ENCODE measurements around the gene SPP1. TPM values are rescaled to one million over a fixed set of nuclear protein-coding genes. Genes with fewer than 3 reads are reported as not detected.
"Not testable (repeated sequence)": the region's sequence is repeated elsewhere in the genome, so short reads cannot be mapped to it uniquely, and the experiment has no call there.

The SPP1 gene
- not detected for total RNA-seq

GRCh38 chr4:87975466-87975865, at the start of gene SPP1:
TSS of gene SPP1 (plus strand) at chr4:87975714. CDS start at chr4:87976896, 1,182 bp downstream.
- intact Hi-C loops (cut with micrococcal nuclease), result no loop called here
- H3K27me3 Mint-ChIP-seq (ENCODE audit: low read depth), result peaks cover 39% of the 10 kb centered on the region
- CTCF ChIA-PET, result interaction anchor here (0.7 to 3.5 kb wide), 5 partner anchors 13 to 249 kb away, joined by 3 to 23 read pairs (median 5); no protein-coding TSS in a partner anchor

GRCh38 chr4:87926554-87927098, 48.9 kb upstream of the SPP1 start:
- DNase-seq, result no peak
- intact Hi-C loops (cut with micrococcal nuclease), result loop anchor here (1.0 kb wide), 1 partner anchor 12 kb away; no protein-coding TSS in a partner anchor
- peaks cover 12% of the 10 kb centered on the region for H3K27me3 Mint-ChIP-seq (ENCODE audit: low read depth)
- H3K36me3 Mint-ChIP-seq (ENCODE audit: low read depth), result no peaks in the 10 kb centered on the region
- H3K9me3 Mint-ChIP-seq, result no peaks in the 10 kb centered on the region
- H3K4me1 Mint-ChIP-seq (ENCODE audit: low read depth), result no peaks in the 10 kb centered on the region
- H3K27ac Mint-ChIP-seq, result no peak overlapping the region
- no peak overlapping the region for H3K4me3 Mint-ChIP-seq
- CTCF ChIA-PET, result interaction anchor here (0.7 kb wide), 1 partner anchor 77 kb away, joined by 5 read pairs; no protein-coding TSS in a partner anchor

More at GRCh38 chr4:87975466-87975865, at the start of gene SPP1:
- peaks cover 5% of the 10 kb centered on the region for H3K4me1 Mint-ChIP-seq (ENCODE audit: low read depth)
- H3K36me3 Mint-ChIP-seq (ENCODE audit: low read depth), result no peaks in the 10 kb centered on the region
- peak; percentile 9 for DNase-seq
- no peak within 1 kb of the TSS for H3K4me3 Mint-ChIP-seq
- H3K27ac Mint-ChIP-seq, result no peak within 1 kb of the TSS
- H3K9me3 Mint-ChIP-seq, result no peaks in the 10 kb centered on the region

- no peak overlapping the region for H3K27ac Mint-ChIP-seq
- H3K9me3 Mint-ChIP-seq, result peaks cover 3% of the 10 kb centered on the region
- DNase-seq, result no peak
- CTCF ChIA-PET, result no interaction called here
- no peaks in the 10 kb centered on the region for H3K36me3 Mint-ChIP-seq (ENCODE audit: low read depth)
- peaks cover 15% of the 10 kb centered on the region for H3K27me3 Mint-ChIP-seq (ENCODE audit: low read depth)
- no peak overlapping the region for H3K4me3 Mint-ChIP-seq
- intact Hi-C loops (cut with micrococcal nuclease), result no loop called here
- no peaks in the 10 kb centered on the region for H3K4me1 Mint-ChIP-seq (ENCODE audit: low read depth)
Measured at GRCh38 chr4:87930629-87931028, 44.9 kb upstream of the SPP1 start.

GRCh38 chr4:87931932-87932331, 43.6 kb upstream of the SPP1 start:
- H3K9me3 Mint-ChIP-seq, result peaks cover 3% of the 10 kb centered on the region
- no peaks in the 10 kb centered on the region for H3K4me1 Mint-ChIP-seq (ENCODE audit: low read depth)
- CTCF ChIA-PET, result interaction anchor here (0.6 kb wide), 2 partner anchors 47 to 374 kb away, joined by 3 read pairs; no protein-coding TSS in a partner anchor
- peaks cover 12% of the 10 kb centered on the region for H3K27me3 Mint-ChIP-seq (ENCODE audit: low read depth)
- H3K4me3 Mint-ChIP-seq, result no peak overlapping the region
- intact Hi-C loops (cut with micrococcal nuclease), result no loop called here
- no peaks in the 10 kb centered on the region for H3K36me3 Mint-ChIP-seq (ENCODE audit: low read depth)
- no peak for DNase-seq
- H3K27ac Mint-ChIP-seq, result no peak overlapping the region

GRCh38 chr4:87932718-87933141, 42.8 kb upstream of the SPP1 start:
- Mint-ChIP-seq H3K9me3 (peaks cover 3% of the 10 kb centered on the region), H3K36me3 (ENCODE audit: low read depth) (no peaks in the 10 kb centered on the region), H3K27me3 (ENCODE audit: low read depth) (peaks cover 12% of the 10 kb centered on the region), H3K4me3 (no peak overlapping the region), H3K27ac (no peak overlapping the region), H3K4me1 (ENCODE audit: low read depth) (no peaks in the 10 kb centered on the region)
- CTCF ChIA-PET, result interaction anchor here (0.6 kb wide), 1 partner anchor 373 kb away, joined by 3 read pairs; no protein-coding TSS in a partner anchor
- intact Hi-C loops (cut with micrococcal nuclease), result no loop called here
- no peak for DNase-seq

- H3K27me3 Mint-ChIP-seq (ENCODE audit: low read depth), result peaks cover 14% of the 10 kb centered on the region
- DNase-seq, result no peak
- CTCF ChIA-PET, result no interaction called here
- no peaks in the 10 kb centered on the region for H3K36me3 Mint-ChIP-seq (ENCODE audit: low read depth)
- intact Hi-C loops (cut with micrococcal nuclease), result no loop called here
- H3K9me3 Mint-ChIP-seq, result peaks cover 3% of the 10 kb centered on the region
- H3K4me1 Mint-ChIP-seq (ENCODE audit: low read depth), result no peaks in the 10 kb centered on the region
- no peak overlapping the region for H3K4me3 Mint-ChIP-seq
- no peak overlapping the region for H3K27ac Mint-ChIP-seq
Measured at GRCh38 chr4:87933337-87933736, 42.2 kb upstream of the SPP1 start.

- intact Hi-C loops (cut with micrococcal nuclease), result no loop called here
- H3K4me1 Mint-ChIP-seq (ENCODE audit: low read depth), result no peaks in the 10 kb centered on the region
- peaks cover 11% of the 10 kb centered on the region for H3K27me3 Mint-ChIP-seq (ENCODE audit: low read depth)
- no peak for DNase-seq
- no peaks in the 10 kb centered on the region for H3K36me3 Mint-ChIP-seq (ENCODE audit: low read depth)
- no peak overlapping the region for H3K27ac Mint-ChIP-seq
- H3K4me3 Mint-ChIP-seq, result no peak overlapping the region
- H3K9me3 Mint-ChIP-seq, result peaks cover 3% of the 10 kb centered on the region
- CTCF ChIA-PET, result no interaction called here
Measured at GRCh38 chr4:87934157-87934704, 41.3 kb upstream of the SPP1 start.

- Mint-ChIP-seq H3K27me3 (ENCODE audit: low read depth) (peaks cover 11% of the 10 kb centered on the region), H3K4me3 (no peak overlapping the region), H3K27ac (no peak overlapping the region), H3K9me3 (peaks cover 3% of the 10 kb centered on the region), H3K36me3 (ENCODE audit: low read depth) (no peaks in the 10 kb centered on the region), H3K4me1 (ENCODE audit: low read depth) (no peaks in the 10 kb centered on the region)
- CTCF ChIA-PET, result no interaction called here
- DNase-seq, result no peak
- intact Hi-C loops (cut with micrococcal nuclease), result no loop called here
Measured at GRCh38 chr4:87934973-87935372, 40.5 kb upstream of the SPP1 start.

GRCh38 chr4:87935954-87936353, 39.6 kb upstream of the SPP1 start:
- CTCF ChIA-PET; H3K9me3 Mint-ChIP-seq; H3K27me3 Mint-ChIP-seq (ENCODE audit: low read depth); H3K27ac Mint-ChIP-seq; DNase-seq; intact Hi-C loops (cut with micrococcal nuclease); H3K4me3 Mint-ChIP-seq; H3K4me1 Mint-ChIP-seq (ENCODE audit: low read depth); H3K36me3 Mint-ChIP-seq (ENCODE audit: low read depth): not testable (repeated sequence)

GRCh38 chr4:87937523-87937922, 38.0 kb upstream of the SPP1 start:
- no peak overlapping the region for H3K4me3 Mint-ChIP-seq
- no peaks in the 10 kb centered on the region for H3K36me3 Mint-ChIP-seq (ENCODE audit: low read depth)
- no peaks in the 10 kb centered on the region for H3K9me3 Mint-ChIP-seq
- CTCF ChIA-PET, result no interaction called here
- no peak for DNase-seq
- peaks cover 5% of the 10 kb centered on the region for H3K27me3 Mint-ChIP-seq (ENCODE audit: low read depth)
- intact Hi-C loops (cut with micrococcal nuclease), result no loop called here
- no peaks in the 10 kb centered on the region for H3K4me1 Mint-ChIP-seq (ENCODE audit: low read depth)
- no peak overlapping the region for H3K27ac Mint-ChIP-seq

GRCh38 chr4:87938746-87939145, 36.8 kb upstream of the SPP1 start:
- no peaks in the 10 kb centered on the region for H3K4me1 Mint-ChIP-seq (ENCODE audit: low read depth)
- CTCF ChIA-PET, result interaction anchor here (0.6 kb wide), 1 partner anchor 62 kb away, joined by 3 read pairs; no protein-coding TSS in a partner anchor
- H3K27me3 Mint-ChIP-seq (ENCODE audit: low read depth), result peaks cover 5% of the 10 kb centered on the region
- no peak overlapping the region for H3K4me3 Mint-ChIP-seq
- no peaks in the 10 kb centered on the region for H3K9me3 Mint-ChIP-seq
- no peak overlapping the region for H3K27ac Mint-ChIP-seq
- no peak for DNase-seq
- H3K36me3 Mint-ChIP-seq (ENCODE audit: low read depth), result no peaks in the 10 kb centered on the region
- intact Hi-C loops (cut with micrococcal nuclease), result loop anchor here (1.0 kb wide), 1 partner anchor 12 kb away; no protein-coding TSS in a partner anchor

- H3K4me3 Mint-ChIP-seq, result no peak overlapping the region
- no peak overlapping the region for H3K27ac Mint-ChIP-seq
- CTCF ChIA-PET, result interaction anchor here (0.6 kb wide), 1 partner anchor 89 kb away, joined by 6 read pairs; no protein-coding TSS in a partner anchor
- DNase-seq, result no peak
- peaks cover 5% of the 10 kb centered on the region for H3K27me3 Mint-ChIP-seq (ENCODE audit: low read depth)
- H3K9me3 Mint-ChIP-seq, result no peaks in the 10 kb centered on the region
- intact Hi-C loops (cut with micrococcal nuclease), result no loop called here
- H3K4me1 Mint-ChIP-seq (ENCODE audit: low read depth), result no peaks in the 10 kb centered on the region
- no peaks in the 10 kb centered on the region for H3K36me3 Mint-ChIP-seq (ENCODE audit: low read depth)
Measured at GRCh38 chr4:87939978-87940690, 35.4 kb upstream of the SPP1 start.
